Panc1 (cell line): ENCODE results near the gene PUSL1. TPM values are rescaled to one million over a fixed set of nuclear protein-coding genes. Genes with fewer than 3 reads are reported as not detected.
A peak's percentile ranks its signal among the peaks of the same experiment; 100 is the strongest.

Source experiments
- ATAC-seq: fragments of 200-7000 bp; cut with Tn5 transposase; 2 replicates; pipeline ENCODE4 v1.9.1; 2020; ENCODE audit warnings: mild to moderate bottlenecking, moderate library complexity
- BruUV-seq: library from RNA; stranded (reverse); fragments of 400-500 nt; replicated peaks from 2 replicates; lab custom pipeline; 2021; lab: Mats Ljungman, UMichigan
- CTCF ChIA-PET: fragments of 300-600 bp; sonication (Branson Sonifier 250); formaldehyde crosslinking; loops from one replicate; lab custom pipeline; 2022; ENCODE audit warnings: antibody characterized with exemption; lab: Charles Lee
- POLR2A ChIA-PET: fragments of 300-600 bp; sonication (Branson Sonifier 250); formaldehyde crosslinking; loops from one replicate; lab custom pipeline; 2022; ENCODE audit warnings: antibody characterized with exemption; lab: Charles Lee
- DNase-seq: peaks from one replicate; pipeline ENCODE4 v3.0.0-alpha.2; 2010; ENCODE audit warnings: low read depth, low spot score
- H3K27ac ChIP-seq: 2 replicates; pipeline ENCODE4 v1.5.1; 2011; ENCODE audit warnings: mild to moderate bottlenecking, low read length, inconsistent platforms
- H3K27me3 ChIP-seq: fragments of 200-500 bp; sonication (Bioruptor generic); 2 replicates; pipeline ENCODE4 v1.6.0; 2014; ENCODE audit warnings: low read length, inconsistent platforms; ENCODE audit not compliant: control insufficient read depth, insufficient read depth
- H3K36me3 ChIP-seq: fragments of 200-500 bp; sonication (Bioruptor generic); 2 replicates; pipeline ENCODE4 v1.5.1; 2014; ENCODE audit warnings: inconsistent platforms, mild to moderate bottlenecking, low read length, moderate library complexity; ENCODE audit not compliant: control insufficient read depth, insufficient read depth
- H3K4me1 ChIP-seq: 2 replicates; pipeline ENCODE4 v1.5.1; 2011; ENCODE audit warnings: inconsistent platforms, mild to moderate bottlenecking, low read length, moderate library complexity; ENCODE audit not compliant: control insufficient read depth, insufficient read depth
- H3K4me3 ChIP-seq, 2 experiments: 2 replicates each; pipeline ENCODE4 v1.5.1; 2011 to 2012; ENCODE audit warnings: low read depth in 2 of 2, low read length in 2 of 2, mild to moderate bottlenecking in 2 of 2, inconsistent platforms in 1 of 2, moderate library complexity in 1 of 2
- H3K9me3 ChIP-seq: fragments of 200-500 bp; sonication (Bioruptor generic); 2 replicates; pipeline ENCODE4 v1.5.1; 2014; ENCODE audit warnings: low read depth, mild to moderate bottlenecking, inconsistent platforms, low read length, moderate library complexity; ENCODE audit not compliant: control insufficient read depth, insufficient read depth
- CTCF ChIP-seq: fragments of 450-650 bp; IDR thresholded peaks from 2 replicates; pipeline ENCODE4 v1.5.1; 2017; ENCODE audit warnings: mild to moderate bottlenecking
- POLR2AphosphoS5 ChIP-seq: IDR thresholded peaks from 2 replicates; pipeline ENCODE4 v1.6.1; 2012; ENCODE audit warnings: mild to moderate bottlenecking, low read depth, low read length, moderate library complexity
- REST ChIP-seq, 2 experiments: IDR thresholded peaks; 2 replicates each; pipeline ENCODE4 v1.6.1; 2011 to 2012; ENCODE audit warnings: low read depth in 2 of 2, control low read depth in 1 of 2, low read length in 1 of 2, mild to moderate bottlenecking in 1 of 2, moderate library complexity in 1 of 2; ENCODE audit not compliant: insufficient read depth in 1 of 2
- SIN3A ChIP-seq: IDR thresholded peaks from 2 replicates; pipeline ENCODE4 v1.6.1; 2012; ENCODE audit warnings: low read depth, mild to moderate bottlenecking, low read length, moderate library complexity, borderline replicate concordance; ENCODE audit not compliant: insufficient read depth
- TCF7L2 ChIP-seq: IDR thresholded peaks from 2 replicates; pipeline ENCODE4 v1.6.1; 2011; ENCODE audit warnings: mild to moderate bottlenecking, low read depth, low read length, inconsistent platforms
- in situ Hi-C: cut with HindIII; loops from 2 replicates; pipeline ENCODE4 v1.10.0; 2016; ENCODE audit warnings: low sequenced_read_pairs, low pct_unique_long_range_greater_than_20kb
- intact Hi-C: fragments of 100-400 bp; cut with micrococcal nuclease; formaldehyde crosslinking; loops from one replicate; pipeline ENCODE4 v1.10.0; 2022; ENCODE audit not compliant: unreplicated experiment
- total RNA-seq: library from RNA; stranded (reverse); gene quantifications from one replicate; pipeline ENCODE4 v1.2.1, GENCODE V29; 2021; ENCODE audit not compliant: unreplicated experiment

PUSL1 gene
- total RNA-seq, 1 experiment from 2014 or later: 46.9 TPM

- in situ Hi-C loops (no loop called here), intact Hi-C loops (no loop called here)
- H3K4me1 ChIP-seq: peaks cover 21% of the 10 kb centered on the region
- DNase-seq (no peak), ATAC-seq (peak; percentile 97)
- no peaks in the 10 kb centered on the region; the same call in 1 of the 2 replicates for H3K36me3 ChIP-seq
- ChIA-PET POLR2A (interaction anchor here (0.6 kb wide), 1 partner anchor 10 kb away, joined by 8 read pairs; no protein-coding TSS in a partner anchor), CTCF (interaction anchor here (0.5 to 0.6 kb wide), 2 partner anchors 10 to 883 kb away, joined by 3 read pairs; no protein-coding TSS in a partner anchor)
- no peaks in the 10 kb centered on the region for H3K9me3 ChIP-seq
- H3K4me3 ChIP-seq: peak within 1 kb of the TSS; percentile 87 to 97
- H3K27me3 ChIP-seq: no peaks in the 10 kb centered on the region
- BruUV-seq: no TSS peak
- TF ChIP-seq REST (IDR thresholded peaks at IDR 0.05; ENCODE audit: insufficient read depth in 1 of 2, low read depth in 2 of 2, low read length in 1 of 2) (peak in 1 of 2 experiments; percentile 40; a peak in 1 of 4 replicates), SIN3A (peak; percentile 86; the same call in 1 of the 2 replicates), CTCF (no peak), POLR2AphosphoS5 (peak; percentile 78)
- peak within 1 kb of the TSS; percentile 88 for H3K27ac ChIP-seq
Observed at GRCh38 chr1:1273512-1274298, 34.7 kb upstream of the PUSL1 start, which contains the start of gene UBE2J2. TSS of gene UBE2J2 (minus strand) at chr1:1273854. CDS start at chr1:1267992, 5,862 bp downstream.

- CTCF ChIA-PET: no interaction called here
- no peaks in the 10 kb centered on the region for H3K9me3 ChIP-seq
Observed at GRCh38 chr1:1274299-1274930, 34.0 kb upstream of the PUSL1 start.

More at GRCh38 chr1:1274299-1274930, 34.0 kb upstream of the PUSL1 start:
- Histone ChIP-seq H3K4me1 (peaks cover 21% of the 10 kb centered on the region), H3K27ac (peak overlapping the region; percentile 88), H3K36me3 (no peaks in the 10 kb centered on the region; the same call in 1 of the 2 replicates), H3K27me3 (no peaks in the 10 kb centered on the region), H3K4me3 (peak overlapping the region; percentile 68 to 97)
- in situ Hi-C loops: no loop called here
- ATAC-seq (peak; percentile 6; the same call in 1 of the 2 replicates), DNase-seq (no peak)
- TF ChIP-seq SIN3A (no peak), CTCF (no peak), TCF7L2 (no peak), POLR2AphosphoS5 (no peak), REST (IDR thresholded peaks at IDR 0.05; ENCODE audit: insufficient read depth in 1 of 2, low read depth in 2 of 2, low read length in 1 of 2) (no peak)
- TSS peak; percentile 60 for BruUV-seq
- POLR2A ChIA-PET: no interaction called here
- intact Hi-C loops: no loop called here
